Measurements from ENCODE around the gene WDR55. TPM values are rescaled to one million over a fixed set of nuclear protein-coding genes. Genes with fewer than 3 reads are reported as not detected.
"Not testable (repeated sequence)": the region's sequence is repeated elsewhere in the genome, so short reads cannot be mapped to it uniquely, and the experiment has no call there.

WDR55 gene
- total and polyA plus RNA-seq, 12 donors: 13.3 to 20.8 (median 16.8) TPM

GRCh38 chr5:140710899-140711552, 46.3 kb downstream of the WDR55 start:
- H3K4me1 ChIP-seq (replicated peaks in 1 of 2): no peaks in the 10 kb centered on the region
- no peak for TF ChIP-seq CTCF (IDR thresholded peaks at IDR 0.05)
- peak in 1 of 2 donors; percentile 81 for TF ChIP-seq POLR2A (IDR thresholded peaks at IDR 0.05)
- no peaks in the 10 kb centered on the region for H3K9me3 ChIP-seq (replicated peaks in 1 of 3)
- intact Hi-C loops (cut with DNase I): loop anchor here in 1 of 2 donors (10.0 kb wide), 1 partner anchor 346 kb away; the partner anchor contains the start of gene SLC4A9
- H3K27me3 ChIP-seq: no peaks in the 10 kb centered on the region
- H3K36me3 ChIP-seq (replicated peaks in 1 of 2): peaks cover 0 to 7% of the 10 kb centered on the region in 2 donors
- H3K27ac ChIP-seq: peak overlapping the region; percentile 77 to 92 (median 87)
- H3K4me3 ChIP-seq: peak overlapping the region in 3 of 4 donors; percentile 42 to 50 (median 46)
- DNase-seq: peak; percentile 92 to 98 (median 95)
- 0 to 1% (median 1%) methylated on average over 27 of the region's 27 CpGs for WGBS, 4 donors

GRCh38 chr5:140711794-140712193, 47.1 kb downstream of the WDR55 start:
- Histone ChIP-seq H3K27me3 (no peaks in the 10 kb centered on the region), H3K9me3 (replicated peaks in 1 of 3) (no peaks in the 10 kb centered on the region), H3K36me3 (replicated peaks in 1 of 2) (no peaks in the 10 kb centered on the region), H3K27ac (peak overlapping the region in 3 of 5 donors; percentile 2 to 92 (median 87)), H3K4me3 (no peak overlapping the region), H3K4me1 (replicated peaks in 1 of 2) (no peaks in the 10 kb centered on the region)
- intact Hi-C loops (cut with DNase I): loop anchor here in 1 of 2 donors (10.0 kb wide), 1 partner anchor 347 kb away; the partner anchor contains the start of gene SLC4A9
- no peak for TF ChIP-seq CTCF (IDR thresholded peaks at IDR 0.05)
- no peak for TF ChIP-seq POLR2A (IDR thresholded peaks at IDR 0.05)
- no peak for DNase-seq
- 84 to 89% (median 86%) methylated on average over 1 of the region's 1 CpG for WGBS, 4 donors

GRCh38 chr5:140713562-140714094, 48.9 kb downstream of the WDR55 start:
- TF ChIP-seq POLR2A (IDR thresholded peaks at IDR 0.05): no peak
- no peak for TF ChIP-seq CTCF (IDR thresholded peaks at IDR 0.05)
- no peak for DNase-seq
- Histone ChIP-seq H3K27me3 (no peaks in the 10 kb centered on the region), H3K4me1 (replicated peaks in 1 of 2) (no peaks in the 10 kb centered on the region), H3K9me3 (replicated peaks in 1 of 3) (no peaks in the 10 kb centered on the region), H3K36me3 (replicated peaks in 1 of 2) (no peaks in the 10 kb centered on the region), H3K27ac (no peak overlapping the region), H3K4me3 (no peak overlapping the region)
- intact Hi-C loops (cut with DNase I): loop anchor here in 1 of 2 donors (10.0 kb wide), 1 partner anchor 349 kb away; the partner anchor contains the start of gene SLC4A9
- WGBS, 4 donors: 79 to 92% (median 84%) methylated on average over 1 of the region's 1 CpG

- not testable (repeated sequence) for H3K4me1 ChIP-seq (replicated peaks in 1 of 2); H3K36me3 ChIP-seq (replicated peaks in 1 of 2); DNase-seq; H3K27me3 ChIP-seq; H3K27ac ChIP-seq; H3K4me3 ChIP-seq; H3K9me3 ChIP-seq (replicated peaks in 1 of 3)
- intact Hi-C loops (cut with DNase I): loop anchor here in 1 of 2 donors (10.0 kb wide), 1 partner anchor 351 kb away; the partner anchor contains the start of gene SLC4A9
- WGBS, 4 donors: 83 to 92% (median 85%) methylated on average over 2 of the region's 2 CpGs
Observed at GRCh38 chr5:140716238-140716637, 51.5 kb downstream of the WDR55 start.
